ENCODE data around the gene TTLL11. TPM values are rescaled to one million over a fixed set of nuclear protein-coding genes. Genes with fewer than 3 reads are reported as not detected.

Gene TTLL11
- total RNA-seq, 1 experiment from 2014 or later, result 1.5 TPM

GRCh38 chr9:122076117-122076516, 17.0 kb downstream of the TTLL11 start:
- no peak for TF ChIP-seq CTCF (conservative IDR thresholded peaks at IDR 0.05)
- Histone ChIP-seq H3T11ph (ENCODE audit: low read length) (no peak overlapping the region), H3K4ac (ENCODE audit: low read depth, low read length) (no peak overlapping the region), H3K27ac (ENCODE audit: insufficient read length, low read depth, low read length) (no peak overlapping the region), H3K9ac (ENCODE audit: extremely low read depth, insufficient read length, low read length) (no peak overlapping the region), H2BK20ac (ENCODE audit: low read depth, low read length, poor library complexity, severe bottlenecking) (no peak overlapping the region), H2BK120ac (ENCODE audit: low read depth, low read length, poor library complexity, severe bottlenecking) (no peak overlapping the region), H4K91ac (ENCODE audit: insufficient read length, low read depth, low read length) (no peak overlapping the region), H2AFZ (ENCODE audit: low read length) (no peak overlapping the region), H3K23ac (ENCODE audit: insufficient read length, low read depth, low read length) (no peak overlapping the region), H4K20me1 (ENCODE audit: control insufficient read depth, insufficient read depth, insufficient read length) (no peaks in the 10 kb centered on the region), H3K23me2 (ENCODE audit: insufficient read length, low read depth, low read length, poor library complexity, severe bottlenecking) (no peaks in the 10 kb centered on the region), H3K14ac (ENCODE audit: insufficient read depth, low read length) (no peak overlapping the region), H3K27me3 (ENCODE audit: insufficient read depth, low read length) (no peaks in the 10 kb centered on the region), H2BK15ac (ENCODE audit: low read depth, low read length) (no peak overlapping the region), H2AK5ac (ENCODE audit: insufficient read length, low read length) (no peak overlapping the region), H3K4me2 (ENCODE audit: insufficient read depth, insufficient read length, low read length) (no peak overlapping the region), H3K9me3 (ENCODE audit: control insufficient read depth, low read depth, low read length) (no peaks in the 10 kb centered on the region), H4K8ac (replicated peaks; ENCODE audit: insufficient read length, low read depth, low read length) (no peak overlapping the region), H4K5ac (ENCODE audit: insufficient read length, low read depth, low read length) (no peak overlapping the region), H3K18ac (ENCODE audit: insufficient read length, low read depth, low read length) (no peak overlapping the region), H3K79me2 (ENCODE audit: insufficient read depth, low read length) (no peaks in the 10 kb centered on the region), H3K4me1 (ENCODE audit: insufficient read depth, low read length) (no peaks in the 10 kb centered on the region), H3K79me1 (ENCODE audit: insufficient read depth, low read depth, low read length, poor library complexity, severe bottlenecking) (no peaks in the 10 kb centered on the region), H3K56ac (ENCODE audit: insufficient read length, low read depth, low read length) (no peak overlapping the region), H2BK12ac (ENCODE audit: insufficient read length, low read depth, low read length) (no peak overlapping the region), H2BK5ac (ENCODE audit: insufficient read length, low read length) (no peak overlapping the region)
- Mint-ChIP-seq H3K36me3 (ENCODE audit: insufficient read depth in 1 of 3, low read depth in 3 of 3) (no peaks in the 10 kb centered on the region), H3K9me3 (peaks cover 5 to 14% of the 10 kb centered on the region in 2 experiments), H3K27me3 (ENCODE audit: low read depth) (peaks cover 11% of the 10 kb centered on the region), H3K4me1 (peaks cover under 1 to 8% of the 10 kb centered on the region in 2 experiments; a peak in 2 of 4 replicates), H3K27ac (no peak overlapping the region), H3K4me3 (no peak overlapping the region)
- no peak for DNase-seq
- WGBS (ENCODE audit: extremely low coverage, insufficient read length, low lambda C conversion rate), result no CpG with 5 or more reads among the region's 4 CpGs

Measured in H9 (cell line).